ENCODE measurements around the gene HTR1A.

HTR1A gene

GRCh38 chr5:63961598-63962161 is 565 bp downstream of the HTR1A start:
- no peak overlapping the region for H3K4me3 ChIP-seq (ENCODE audit: low read depth, low read length)
- no peak for TF ChIP-seq CTCF (IDR thresholded peaks at IDR 0.05; ENCODE audit: low read depth, low read length)

GRCh38 chr5:63961125-63961597 is 1.1 kb downstream of the HTR1A start:
- no peak overlapping the region for H3K4me3 ChIP-seq (ENCODE audit: low read depth, low read length)
- no peak for TF ChIP-seq CTCF (IDR thresholded peaks at IDR 0.05; ENCODE audit: low read depth, low read length)

- no peak overlapping the region for H3K4me3 ChIP-seq (ENCODE audit: low read depth, low read length)
- no peak for TF ChIP-seq CTCF (IDR thresholded peaks at IDR 0.05; ENCODE audit: low read depth, low read length)
Measured at GRCh38 chr5:63960646-63961045, 1.6 kb downstream of the HTR1A start.

- no peak overlapping the region for H3K4me3 ChIP-seq (ENCODE audit: low read depth, low read length)
- TF ChIP-seq CTCF (IDR thresholded peaks at IDR 0.05; ENCODE audit: low read depth, low read length): no peak
Measured at GRCh38 chr5:63959177-63959982, 2.9 kb downstream of the HTR1A start.

- no peak for TF ChIP-seq CTCF (IDR thresholded peaks at IDR 0.05; ENCODE audit: low read depth, low read length)
- no peak overlapping the region for H3K4me3 ChIP-seq (ENCODE audit: low read depth, low read length)
Measured at GRCh38 chr5:63958654-63959053, 3.6 kb downstream of the HTR1A start.

- no peak overlapping the region for H3K4me3 ChIP-seq (ENCODE audit: low read depth, low read length)
- TF ChIP-seq CTCF (IDR thresholded peaks at IDR 0.05; ENCODE audit: low read depth, low read length): no peak
Measured at GRCh38 chr5:63957617-63958016, 4.6 kb downstream of the HTR1A start.

GRCh38 chr5:63953217-63953616 is 9.0 kb downstream of the HTR1A start:
- H3K4me3 ChIP-seq (ENCODE audit: low read depth, low read length): no peak overlapping the region
- no peak for TF ChIP-seq CTCF (IDR thresholded peaks at IDR 0.05; ENCODE audit: low read depth, low read length)
